Stimulated activated naive CD8-positive, alpha-beta T cell treated with anti-CD3 and anti-CD28 coated beads, Interleukin-15, amount 100 ng/mL, for 72 hours (primary cell): ENCODE data around the gene PPP2R3B.
"Not testable (repeated sequence)": the region's sequence is repeated elsewhere in the genome, so short reads cannot be mapped to it uniquely, and the experiment has no call there.

Source experiments
- ATAC-seq: fragments of 150-1000 bp; cut with Tn5 transposase; 2 replicates; pipeline ENCODE4 v1.10.0; 2021; ENCODE audit warnings: mild to moderate bottlenecking, moderate library complexity
- DNase-seq, 2 donors: peaks; one replicate each; pipeline ENCODE4 v3.0.0; 2021 to 2022
- H3K27ac Mint-ChIP-seq, 2 donors: one replicate each; pipeline ENCODE4 v1.8.0; 2022; ENCODE audit warnings: mild to moderate bottlenecking in 2 of 2, mixed read lengths in 2 of 2, moderate library complexity in 2 of 2
- H3K27me3 Mint-ChIP-seq: one replicate; pipeline ENCODE4 v1.8.0; 2022; ENCODE audit warnings: mixed read lengths
- H3K4me1 Mint-ChIP-seq: one replicate; pipeline ENCODE4 v1.8.0; 2022; ENCODE audit warnings: mild to moderate bottlenecking, mixed read lengths
- H3K4me3 Mint-ChIP-seq, 2 donors: one replicate each; pipeline ENCODE4 v1.8.0; 2022; ENCODE audit warnings: mild to moderate bottlenecking in 2 of 2, mixed read lengths in 2 of 2, moderate library complexity in 1 of 2
- H3K9me3 Mint-ChIP-seq, 2 donors: one replicate each; pipeline ENCODE4 v1.8.0; 2022; ENCODE audit warnings: mixed read lengths in 2 of 2

Gene PPP2R3B

DNA sequence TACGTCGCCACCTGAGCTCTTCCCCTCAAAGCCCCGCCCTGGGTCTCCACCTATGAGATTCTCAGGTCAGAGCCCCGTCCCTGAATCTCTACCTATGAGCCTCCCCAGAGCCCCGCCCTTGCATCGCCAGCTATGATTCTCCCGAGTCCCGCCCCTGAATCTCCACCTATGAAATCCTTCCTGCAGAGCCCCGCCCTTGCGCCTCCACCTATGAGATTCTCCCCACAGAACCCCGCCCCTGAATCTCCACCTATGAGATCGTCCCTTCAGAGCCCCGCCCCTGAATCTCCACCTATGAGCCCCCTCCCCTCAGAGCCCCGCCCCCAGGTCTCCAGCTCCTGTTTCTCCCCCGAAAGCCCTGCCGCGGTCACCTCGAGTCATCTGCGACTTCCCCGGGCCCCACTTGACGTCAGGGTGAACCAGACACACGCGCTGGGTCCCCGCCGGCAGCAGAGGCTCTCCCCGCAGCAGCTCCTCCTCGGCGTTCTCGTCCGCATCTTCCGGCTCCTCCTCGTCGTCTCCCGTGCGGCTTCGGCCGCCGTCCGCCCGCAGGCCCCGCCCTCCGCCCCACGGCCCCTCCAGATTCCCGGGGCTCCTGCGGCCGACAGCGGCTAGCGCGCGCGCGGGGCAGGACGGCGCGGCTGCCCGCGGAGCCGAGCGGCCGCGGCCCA, 68.5 kb downstream of the PPP2R3B start:
- H3K27ac Mint-ChIP-seq, result peak overlapping the region; percentile 99 to 100
- H3K4me1 Mint-ChIP-seq, result peaks cover 21% of the 10 kb centered on the region
- H3K27me3 Mint-ChIP-seq, result no peaks in the 10 kb centered on the region
- H3K4me3 Mint-ChIP-seq, result peak overlapping the region; percentile 78 to 94
- DNase-seq, result peak; percentile 98 to 100
- no peaks in the 10 kb centered on the region for H3K9me3 Mint-ChIP-seq
- peak; percentile 78 for ATAC-seq

DNA sequence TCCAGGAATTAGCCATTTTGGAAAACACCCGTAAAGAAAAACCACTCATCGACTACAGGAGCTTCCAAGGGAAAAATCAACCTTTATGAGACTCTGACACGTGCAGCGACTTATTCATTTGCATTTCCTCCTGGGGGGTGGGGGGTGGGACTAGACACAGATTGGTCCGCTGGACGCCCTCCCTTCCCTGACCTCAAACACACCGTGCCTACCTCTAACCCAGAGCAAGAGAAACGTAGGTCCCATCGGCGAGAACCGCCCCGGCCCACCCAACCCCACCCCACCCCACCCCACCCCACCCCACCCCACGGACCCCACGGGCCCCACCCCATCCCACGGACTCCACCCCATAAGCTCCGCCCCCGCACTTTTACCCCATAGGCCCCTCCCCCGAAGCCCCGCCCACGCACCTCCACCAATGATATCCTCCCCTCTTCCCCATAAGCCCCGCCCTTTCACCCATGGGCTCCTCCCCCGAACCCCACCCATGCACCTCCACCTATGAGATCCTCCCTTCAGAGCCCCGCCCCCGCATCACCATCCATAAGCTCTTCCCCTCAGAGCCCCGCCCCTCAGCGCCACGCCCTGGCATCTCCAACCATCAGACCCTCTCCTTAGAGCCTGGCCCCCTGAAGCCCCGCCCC, 69.2 kb downstream of the PPP2R3B start:
- H3K4me1 Mint-ChIP-seq, result peaks cover 15% of the 10 kb centered on the region
- H3K4me3 Mint-ChIP-seq, result peak overlapping the region; percentile 78 to 94
- H3K9me3 Mint-ChIP-seq, result no peaks in the 10 kb centered on the region
- H3K27me3 Mint-ChIP-seq, result no peaks in the 10 kb centered on the region
- peak overlapping the region; percentile 99 to 100 for H3K27ac Mint-ChIP-seq
- no peak for DNase-seq
- ATAC-seq, result no peak

DNA sequence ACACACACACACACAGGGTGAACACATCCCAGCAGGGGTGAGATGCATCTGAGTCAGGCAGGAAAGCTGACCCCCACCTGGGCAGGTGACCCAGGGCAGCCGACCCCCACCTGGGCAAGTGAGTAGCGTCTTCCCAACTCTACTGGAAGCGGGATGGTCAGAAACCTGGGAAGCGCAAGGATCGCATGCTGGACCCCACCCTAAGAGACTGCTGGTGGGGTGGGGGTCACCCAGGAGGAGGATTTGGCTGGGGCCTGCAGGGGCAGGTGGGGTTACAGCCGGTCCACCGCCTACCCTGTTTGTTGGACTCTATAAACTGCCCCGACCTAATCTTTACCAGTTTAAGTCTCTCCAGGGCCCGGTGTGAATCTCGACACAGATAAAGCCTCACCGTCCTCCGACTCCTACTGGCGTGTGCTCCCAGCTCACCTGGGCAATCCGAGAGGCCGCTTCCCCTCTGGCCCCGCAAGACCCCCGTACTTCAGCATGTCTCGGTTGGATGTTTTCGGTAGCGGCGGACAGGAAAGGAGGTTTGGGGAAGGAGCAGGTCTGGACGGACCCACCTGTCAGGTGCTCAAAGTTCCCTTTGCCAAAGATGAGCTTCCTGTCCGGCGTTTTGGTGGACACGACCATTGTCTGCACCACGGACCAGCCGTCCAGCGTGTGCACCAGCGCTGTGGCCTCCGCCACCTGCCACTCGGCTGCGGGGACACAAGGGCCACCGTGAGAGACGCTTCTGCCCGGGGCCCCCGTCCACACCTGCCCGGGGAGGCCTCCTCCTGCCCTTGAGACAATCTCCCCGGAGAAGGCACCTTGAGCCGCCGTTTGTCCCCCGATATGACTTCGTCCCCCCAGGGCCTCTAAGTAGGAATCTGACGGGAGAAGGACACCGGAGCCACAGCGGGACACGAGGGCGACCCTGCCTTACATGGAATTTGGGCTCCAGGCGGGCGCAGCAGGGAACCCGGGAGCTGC, 70.1 kb downstream of the PPP2R3B start:
- H3K9me3 Mint-ChIP-seq, result no peaks in the 10 kb centered on the region
- H3K4me1 Mint-ChIP-seq, result peaks cover 13% of the 10 kb centered on the region
- DNase-seq, result no peak
- no peak for ATAC-seq
- H3K27me3 Mint-ChIP-seq, result no peaks in the 10 kb centered on the region
- no peak overlapping the region for H3K27ac Mint-ChIP-seq
- peak overlapping the region; percentile 72 to 78 for H3K4me3 Mint-ChIP-seq

DNA sequence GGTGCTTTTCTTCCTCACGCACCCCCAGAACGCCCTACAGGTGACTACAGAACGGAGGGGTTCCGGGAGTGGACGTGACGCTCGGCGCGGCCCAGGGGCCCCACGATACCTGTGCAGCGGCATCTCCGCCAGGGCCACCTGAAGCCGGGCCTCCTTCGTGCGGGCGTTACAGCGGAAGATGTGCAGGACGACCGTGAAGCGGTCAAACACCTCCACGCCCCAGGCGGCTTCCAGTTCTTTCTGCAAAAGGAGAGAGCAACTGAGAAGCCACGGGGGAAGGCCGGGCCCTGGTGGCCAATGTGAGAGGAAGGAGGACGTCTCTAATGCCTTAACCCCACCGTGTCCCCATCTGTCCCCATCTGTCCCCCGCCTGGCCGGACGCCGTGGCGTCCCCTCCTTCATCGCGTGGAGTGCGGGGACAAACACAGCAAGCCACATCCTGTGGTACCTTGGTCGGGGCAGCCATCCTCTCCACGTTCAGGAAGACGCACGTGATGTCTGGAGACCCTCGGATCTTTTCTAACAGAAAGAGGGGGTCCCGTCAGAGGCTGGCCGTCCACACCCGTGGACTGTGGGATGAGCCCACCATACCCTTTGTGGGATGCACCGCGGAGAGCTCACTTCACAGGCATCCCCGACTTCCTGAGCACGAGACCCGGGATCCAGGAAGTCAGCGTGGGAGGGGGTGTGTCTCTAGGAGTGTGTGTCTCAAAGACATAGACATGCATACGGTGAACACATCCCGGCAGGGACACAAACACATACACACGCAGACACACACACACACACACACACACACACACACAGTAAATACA, 71.7 kb downstream of the PPP2R3B start:
- DNase-seq (no peak), ATAC-seq (no peak)
- Mint-ChIP-seq H3K4me1 (peaks cover 2% of the 10 kb centered on the region), H3K27me3 (no peaks in the 10 kb centered on the region), H3K9me3 (no peaks in the 10 kb centered on the region), H3K4me3 (no peak overlapping the region), H3K27ac (no peak overlapping the region)

DNA sequence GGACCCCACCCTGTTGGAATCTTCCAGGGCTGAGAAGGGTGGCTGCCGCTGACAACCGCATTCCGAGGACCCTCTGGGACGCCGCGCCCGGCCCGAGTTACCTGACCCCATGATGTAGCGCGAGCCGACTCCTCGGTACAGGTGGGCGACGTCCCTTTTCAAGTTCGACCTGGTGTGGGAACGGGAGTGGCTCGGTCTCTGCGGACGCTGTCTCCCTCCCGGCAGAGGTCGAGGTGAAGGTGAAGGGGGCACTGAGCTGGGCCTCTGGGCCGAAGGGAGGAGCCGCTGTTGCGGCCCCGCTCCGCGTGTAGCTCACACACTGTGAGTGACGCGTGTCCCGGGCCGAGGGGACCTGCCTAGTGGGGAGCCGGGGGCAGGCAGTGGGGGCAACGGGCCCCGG, 72.7 kb downstream of the PPP2R3B start:
- Mint-ChIP-seq H3K4me1 (no peaks in the 10 kb centered on the region), H3K9me3 (no peaks in the 10 kb centered on the region), H3K27me3 (no peaks in the 10 kb centered on the region), H3K27ac (peak overlapping the region in 1 of 2 donors; percentile 12), H3K4me3 (no peak overlapping the region)
- no peak for DNase-seq
- ATAC-seq, result no peak

DNA sequence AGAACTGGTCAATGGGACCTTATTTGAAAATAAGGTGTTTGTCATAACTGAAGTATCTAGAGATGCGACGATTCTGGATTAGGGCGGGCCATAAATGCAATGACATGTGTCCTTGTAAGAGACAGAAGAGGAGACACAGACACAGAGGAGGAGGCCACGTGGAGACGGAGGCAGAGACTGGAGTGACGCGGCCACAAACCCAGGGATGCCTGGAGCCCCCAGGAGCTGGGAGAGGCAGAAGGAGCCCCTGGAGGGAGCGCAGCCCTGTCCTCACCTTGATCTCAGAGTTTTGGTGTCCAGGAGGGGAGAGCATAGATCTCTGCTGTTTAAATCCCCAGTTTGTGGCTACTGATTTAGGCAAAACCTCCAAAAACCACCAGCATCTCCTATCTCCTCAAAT, 73.2 kb downstream of the PPP2R3B start:
- H3K27me3 Mint-ChIP-seq, result no peaks in the 10 kb centered on the region
- DNase-seq (no peak), ATAC-seq (no peak)
- H3K27ac Mint-ChIP-seq, result peak overlapping the region in 1 of 2 donors; percentile 19
- no peaks in the 10 kb centered on the region for H3K4me1 Mint-ChIP-seq
- no peak overlapping the region for H3K4me3 Mint-ChIP-seq
- H3K9me3 Mint-ChIP-seq, result no peaks in the 10 kb centered on the region

DNA sequence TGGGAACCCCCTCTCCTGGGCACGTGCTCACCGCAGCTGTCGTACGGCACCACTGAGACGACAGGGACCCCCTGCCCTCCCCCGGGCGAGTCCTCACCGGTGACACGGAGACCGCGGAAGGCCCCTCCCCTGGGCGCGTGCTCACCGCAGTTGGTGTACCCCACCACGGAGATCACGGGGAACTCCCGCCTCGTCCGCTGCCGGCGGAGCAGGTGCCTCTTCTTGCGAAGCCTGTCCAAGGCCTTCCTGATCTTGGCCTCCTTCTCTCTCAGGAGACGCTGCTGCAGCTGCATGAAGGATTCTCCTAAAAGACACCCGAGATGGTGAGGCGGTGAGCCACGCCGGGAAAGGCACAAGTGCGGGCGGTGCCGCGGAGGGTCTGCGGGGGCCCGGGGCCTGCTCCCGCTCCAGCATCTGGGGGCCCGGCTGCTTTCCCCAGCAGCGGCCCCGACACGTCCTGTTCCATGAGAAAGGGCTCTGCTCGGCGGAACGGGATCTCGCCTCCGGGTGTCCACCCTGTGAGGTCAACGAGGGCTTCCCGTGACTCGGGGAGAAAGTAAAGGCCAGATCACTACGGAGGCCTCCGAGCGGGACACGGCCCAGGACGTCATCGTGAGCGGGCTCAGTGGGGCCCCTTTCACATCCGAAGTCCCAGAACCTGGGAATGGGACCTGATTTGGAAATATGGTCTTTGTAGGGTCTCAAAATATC, 73.9 kb downstream of the PPP2R3B start:
- no peaks in the 10 kb centered on the region for H3K9me3 Mint-ChIP-seq
- peak overlapping the region in 1 of 2 donors; percentile 2 for H3K27ac Mint-ChIP-seq
- no peaks in the 10 kb centered on the region for H3K4me1 Mint-ChIP-seq
- no peak for ATAC-seq
- H3K27me3 Mint-ChIP-seq, result no peaks in the 10 kb centered on the region
- DNase-seq, result no peak
- H3K4me3 Mint-ChIP-seq, result no peak overlapping the region

DNA sequence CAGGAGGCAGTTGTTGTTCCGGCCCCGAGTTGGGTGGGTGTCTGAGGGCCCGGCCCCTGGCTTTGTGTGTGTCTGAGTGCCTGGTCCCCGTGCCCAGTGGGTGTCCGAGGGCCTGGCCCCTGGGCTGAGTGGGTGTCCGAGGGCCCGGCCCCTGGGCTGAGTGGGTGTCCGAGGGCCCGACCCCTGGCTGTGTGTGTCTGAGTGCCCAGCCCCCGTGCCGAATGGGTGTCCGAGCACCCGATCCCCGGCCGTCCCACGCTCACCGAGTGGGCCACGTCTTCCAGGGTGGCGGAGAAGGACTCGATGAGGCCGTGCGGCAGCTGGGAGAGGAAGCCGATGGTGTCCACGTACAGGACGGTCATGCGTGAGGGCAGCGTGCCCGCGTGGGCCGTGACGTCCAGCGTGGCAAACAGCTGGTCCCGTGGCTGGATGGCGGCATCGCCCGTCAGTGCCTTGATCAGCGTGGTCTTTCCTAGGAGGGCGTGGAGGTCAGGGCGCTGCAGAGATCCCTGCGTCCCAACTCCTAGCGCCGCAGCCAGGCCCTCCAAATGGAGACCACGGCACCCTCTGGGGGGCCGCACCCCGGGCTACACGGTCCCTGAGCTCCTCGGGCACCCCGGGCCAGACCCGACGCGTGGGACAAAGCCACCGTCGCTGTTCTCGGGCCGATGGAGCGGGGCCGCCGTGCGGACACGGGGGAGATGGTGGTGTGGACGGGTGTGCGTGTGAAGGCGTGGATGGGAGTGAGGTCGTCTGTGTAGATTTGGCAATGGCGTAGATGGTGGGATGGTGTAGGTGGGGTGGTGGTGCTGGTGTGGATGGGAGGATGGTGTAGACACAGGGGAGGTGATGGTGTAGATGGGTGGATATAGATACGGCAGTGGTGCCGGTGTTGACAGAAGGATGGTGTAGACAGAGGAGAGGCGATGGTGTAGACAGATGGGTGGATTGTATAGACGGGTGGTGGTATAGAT, 75.3 kb downstream of the PPP2R3B start:
- DNase-seq (no peak), ATAC-seq (peak; percentile 29)
- H3K4me3 Mint-ChIP-seq, result no peak overlapping the region
- H3K27me3 Mint-ChIP-seq, result no peaks in the 10 kb centered on the region
- H3K27ac Mint-ChIP-seq, result peak overlapping the region in 1 of 2 donors; percentile 16
- H3K4me1 Mint-ChIP-seq, result no peaks in the 10 kb centered on the region
- H3K9me3 Mint-ChIP-seq, result no peaks in the 10 kb centered on the region

DNA sequence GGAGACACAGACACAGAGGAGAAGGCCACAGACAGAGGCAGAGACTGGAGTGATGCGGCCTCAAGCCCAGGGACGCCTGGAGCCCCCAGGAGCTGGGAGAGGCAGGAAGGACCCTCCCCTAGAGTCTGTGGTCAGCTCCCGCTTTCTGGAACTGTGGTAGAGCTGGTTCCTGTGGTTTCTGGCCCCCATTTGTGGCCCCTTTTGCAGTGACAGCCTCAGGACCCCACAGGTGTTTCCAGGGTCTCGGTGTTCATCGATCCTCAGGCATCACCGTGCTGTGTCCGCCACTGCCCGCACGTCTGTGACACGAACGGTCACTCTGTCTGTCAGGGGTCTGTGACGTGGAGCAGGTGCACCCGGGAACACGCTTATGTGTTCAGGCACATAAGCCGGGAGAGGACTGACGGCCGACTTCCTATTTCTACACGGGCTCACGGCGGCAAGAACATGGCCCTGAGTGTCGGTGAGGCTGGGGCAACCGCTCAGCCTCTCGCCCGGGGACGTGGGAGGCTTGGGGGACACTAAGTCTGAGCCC, 76.0 kb downstream of the PPP2R3B start:
- peak overlapping the region in 1 of 2 donors; percentile 19 for H3K27ac Mint-ChIP-seq
- DNase-seq, result no peak
- no peak for ATAC-seq
- no peak overlapping the region for H3K4me3 Mint-ChIP-seq
- no peaks in the 10 kb centered on the region for H3K4me1 Mint-ChIP-seq
- no peaks in the 10 kb centered on the region for H3K27me3 Mint-ChIP-seq
- H3K9me3 Mint-ChIP-seq, result no peaks in the 10 kb centered on the region

DNA sequence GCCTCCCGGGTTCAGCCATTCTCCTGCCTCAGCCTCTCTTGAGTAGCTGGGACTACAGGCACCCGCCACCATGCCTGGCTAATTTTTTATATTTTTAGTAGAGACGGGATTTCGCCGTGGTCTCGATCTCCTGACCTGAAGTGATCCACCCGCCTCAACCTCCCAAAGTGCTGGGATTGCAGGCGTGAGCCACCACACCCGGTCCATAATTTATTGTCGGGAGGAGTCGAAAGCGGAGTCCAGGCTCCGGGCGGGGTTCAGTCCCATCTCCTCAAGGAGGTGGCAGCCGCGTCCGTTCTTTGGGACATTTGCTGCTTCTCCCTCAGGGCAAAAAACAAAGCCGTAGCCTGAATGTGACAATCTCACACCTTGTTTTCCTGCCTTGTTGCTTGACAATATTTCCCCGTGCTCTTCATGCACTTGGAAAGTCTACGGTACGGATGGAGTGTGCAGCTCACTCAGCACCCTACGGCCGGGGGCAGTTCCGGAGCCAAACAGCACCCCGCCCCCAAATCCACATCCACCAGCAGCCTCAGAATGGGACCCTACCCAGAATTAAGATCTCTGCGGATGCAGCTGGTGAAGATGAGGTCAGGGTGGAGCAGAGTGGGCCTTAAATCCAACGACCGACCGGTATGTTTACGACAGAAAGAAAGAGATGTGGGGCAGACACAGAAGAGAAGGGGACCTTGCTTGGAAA, 77.7 kb downstream of the PPP2R3B start:
- Mint-ChIP-seq H3K27ac (no peak overlapping the region), H3K4me3 (no peak overlapping the region), H3K4me1 (no peaks in the 10 kb centered on the region), H3K9me3 (no peaks in the 10 kb centered on the region), H3K27me3 (no peaks in the 10 kb centered on the region)
- DNase-seq, result no peak
- no peak for ATAC-seq

DNA sequence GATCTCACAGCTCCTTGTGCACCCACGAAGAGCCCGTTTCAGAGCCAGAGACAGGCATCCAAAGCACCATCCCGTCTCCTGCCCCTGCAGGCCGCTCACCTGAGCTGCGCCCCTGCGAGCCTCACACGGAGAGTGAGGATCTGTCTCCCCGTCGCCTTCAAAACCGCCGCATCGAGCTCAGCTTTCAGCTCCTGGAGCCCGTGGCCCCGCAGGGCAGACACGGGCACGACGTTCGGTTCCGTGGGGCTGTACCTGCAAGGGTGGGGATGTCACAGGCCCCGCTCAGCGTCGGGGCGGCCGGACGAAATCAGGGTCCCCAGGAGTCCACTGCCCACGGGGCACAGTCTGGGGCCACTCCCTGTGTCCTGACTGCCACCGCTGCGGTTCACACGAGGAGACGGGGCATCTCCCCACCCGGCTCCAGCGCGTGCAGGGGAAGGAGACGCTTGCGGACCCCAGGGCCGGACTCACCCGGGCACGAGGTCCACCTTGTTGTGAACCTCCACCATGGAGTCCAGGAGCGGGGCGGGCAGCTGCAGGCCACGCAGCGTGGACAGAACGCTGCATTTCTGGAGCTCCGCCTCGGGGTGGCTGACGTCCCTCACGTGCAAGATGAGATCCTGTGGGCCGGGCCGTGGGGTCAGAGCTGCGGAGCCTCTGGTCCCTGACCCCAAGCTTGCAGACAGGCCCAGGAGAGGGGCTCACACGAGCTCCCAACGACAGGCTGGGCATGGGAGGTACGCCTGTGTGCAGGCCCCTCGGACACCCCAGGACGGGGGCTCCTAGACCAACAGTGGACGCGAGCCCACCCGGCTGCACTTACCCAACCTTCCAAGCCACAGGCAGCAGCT, 79.2 kb downstream of the PPP2R3B start:
- no peaks in the 10 kb centered on the region for H3K9me3 Mint-ChIP-seq
- H3K4me1 Mint-ChIP-seq, result no peaks in the 10 kb centered on the region
- no peaks in the 10 kb centered on the region for H3K27me3 Mint-ChIP-seq
- no peak for DNase-seq
- peak overlapping the region in 1 of 2 donors; percentile 19 for H3K27ac Mint-ChIP-seq
- H3K4me3 Mint-ChIP-seq, result no peak overlapping the region
- ATAC-seq, result no peak

DNA sequence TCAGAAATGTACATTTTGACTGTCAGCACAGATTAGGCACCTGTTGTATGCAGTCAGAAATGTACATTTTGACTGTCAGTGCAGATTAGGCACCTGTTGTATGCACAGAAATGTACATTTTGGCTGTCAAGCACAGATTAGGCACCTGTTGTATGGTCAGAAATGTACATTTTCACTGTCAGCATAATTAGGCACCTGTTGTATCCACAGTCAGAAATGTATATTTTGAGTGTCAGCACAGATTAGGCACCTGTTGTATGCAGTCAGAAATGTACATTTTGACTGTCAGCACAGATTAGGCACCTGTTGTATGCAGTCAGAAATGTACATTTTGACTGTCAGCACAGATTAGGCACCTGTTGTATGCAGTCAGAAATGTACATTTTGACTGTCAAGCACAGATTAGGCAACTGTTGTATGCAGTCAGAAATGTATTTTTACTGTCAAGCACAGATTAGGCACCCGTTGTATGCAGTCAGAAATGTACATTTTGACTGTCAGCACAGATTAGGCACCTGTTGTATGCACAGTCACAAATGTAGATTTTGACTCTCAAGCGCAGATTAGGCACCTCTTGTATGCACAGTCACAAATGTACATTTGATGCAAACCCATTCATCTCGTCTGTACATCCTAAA, 80.0 kb downstream of the PPP2R3B start:
- not testable (repeated sequence) for H3K4me3 Mint-ChIP-seq, H3K27me3 Mint-ChIP-seq, H3K4me1 Mint-ChIP-seq, H3K27ac Mint-ChIP-seq, ATAC-seq, H3K9me3 Mint-ChIP-seq, DNase-seq
